ENCODE measurements around the gene BET1. TPM values are rescaled to one million over a fixed set of nuclear protein-coding genes. Genes with fewer than 3 reads are reported as not detected.

Gene BET1
- total and polyA plus RNA-seq, 2 of the 8 experiments (the other 6 are each of a cell fraction or from before 2014, with no cell fraction given), result 20.6 to 31.7 TPM

DNA sequence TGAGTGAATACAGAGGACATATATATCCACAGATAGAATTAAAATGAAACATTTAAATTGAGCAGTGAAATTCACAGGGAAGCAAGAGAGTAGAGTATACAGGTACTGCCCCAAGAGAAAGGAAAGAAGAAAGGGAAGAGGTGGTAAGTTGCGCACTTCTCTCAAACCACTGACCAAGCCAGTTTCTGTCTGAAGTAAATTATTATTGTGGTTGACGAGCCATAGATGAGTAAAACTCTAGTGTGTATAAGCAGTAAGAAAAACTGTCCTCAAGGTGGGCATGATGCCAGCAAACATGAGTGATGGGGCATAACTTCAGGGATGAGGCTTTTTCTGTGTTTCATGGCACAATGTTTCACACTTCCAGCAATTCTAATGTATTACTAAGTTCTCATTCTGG lies 4.4 kb upstream of the BET1 start:
- H3K23me2 ChIP-seq (ENCODE audit: low read depth, low read length), result peaks cover 10% of the 10 kb centered on the region
- no peak overlapping the region for H3K4me2 ChIP-seq (ENCODE audit: insufficient read depth in 1 of 2, low read depth in 2 of 2, low read length in 2 of 2)
- no peaks in the 10 kb centered on the region for H4K20me1 ChIP-seq (replicated peaks in 1 of 2; ENCODE audit: control insufficient read depth in 1 of 2, insufficient read depth in 2 of 2, low read length in 2 of 2)
- peaks cover 2 to 5% of the 10 kb centered on the region in 2 experiments; a peak in 3 of 4 replicates for H3K79me2 ChIP-seq (ENCODE audit: control insufficient read depth in 1 of 2, insufficient read depth in 2 of 2, low read length in 2 of 2)
- no peaks in the 10 kb centered on the region for H3K27me3 ChIP-seq (replicated peaks in 1 of 4; ENCODE audit: control insufficient read depth in 3 of 4, extremely low read depth in 1 of 4, insufficient read depth in 3 of 4, low read length in 3 of 4)
- H3K36me3 ChIP-seq (ENCODE audit: control insufficient read depth in 2 of 4, insufficient read depth in 4 of 4, low read length in 3 of 4), result no peaks in the 10 kb centered on the region
- no peak overlapping the region for H3K18ac ChIP-seq (ENCODE audit: extremely low read depth, low read length)
- H3K14ac ChIP-seq (ENCODE audit: insufficient read length), result no peak overlapping the region
- no peak overlapping the region for H3K23ac ChIP-seq (ENCODE audit: insufficient read length)
- no peak overlapping the region for H2BK12ac ChIP-seq (ENCODE audit: low read depth, low read length)
- FAIRE-seq (no peak), DNase-seq (ENCODE audit: low read depth in 1 of 2, low spot score in 2 of 2) (no peak)
- no peak overlapping the region for H2BK20ac ChIP-seq (ENCODE audit: low read length)
- no peak overlapping the region for H2BK120ac ChIP-seq (replicated peaks; ENCODE audit: low read depth, low read length)
- peaks cover 4% of the 10 kb centered on the region for H3K79me1 ChIP-seq (ENCODE audit: low read depth, low read length)
- no peak overlapping the region for H2AFZ ChIP-seq (ENCODE audit: low read length)
- H3K27ac ChIP-seq (ENCODE audit: low read depth, low read length), result no peak overlapping the region
- H3K4me3 ChIP-seq (ENCODE audit: extremely low read depth in 1 of 4, insufficient read depth in 2 of 4, low read depth in 3 of 4, low read length in 4 of 4), result no peak overlapping the region
- no peak overlapping the region for H3K4ac ChIP-seq (replicated peaks; ENCODE audit: insufficient read length, low read depth, low read length)
- no peak overlapping the region for H2AK5ac ChIP-seq (ENCODE audit: low read depth, low read length)
- no peak overlapping the region for H4K5ac ChIP-seq (ENCODE audit: insufficient read length, low read depth, low read length)
- H3K9me3 ChIP-seq (ENCODE audit: insufficient read depth in 2 of 2, low read depth in 1 of 2, low read length in 1 of 2), result no peaks in the 10 kb centered on the region
- H4K8ac ChIP-seq (ENCODE audit: extremely low read depth, insufficient read depth, low read length), result no peak overlapping the region
- ChIA-PET POLR2A (ENCODE audit: partially characterized antibody) (no interaction called here), CTCF (ENCODE audit: partially characterized antibody) (no interaction called here)
- 0 out of 7 replicates have a peak, but pooled peaks cover 0 to 2% (median 0%) of the 10 kb centered on the region in 4 experiments for H3K4me1 ChIP-seq (replicated peaks in 1 of 4; ENCODE audit: control insufficient read depth in 3 of 4, insufficient read depth in 4 of 4, low read length in 3 of 4)
- TF ChIP-seq BACH1 (IDR thresholded peaks at IDR 0.05; ENCODE audit: low read length) (no peak), SUZ12 (IDR thresholded peaks at IDR 0.05; ENCODE audit: low read length) (no peak), TAF1 (IDR thresholded peaks at IDR 0.05; ENCODE audit: low read depth, low read length) (no peak), SP4 (IDR thresholded peaks at IDR 0.05; ENCODE audit: low read length) (no peak), YY1 (IDR thresholded peaks at IDR 0.05; ENCODE audit: low read depth, low read length) (no peak), TEAD4 (IDR thresholded peaks at IDR 0.05; ENCODE audit: low read depth, low read length) (no peak), PHF8 (conservative IDR thresholded peaks at IDR 0.05; ENCODE audit: low read depth, low read length) (no peak), EZH2 (IDR thresholded peaks at IDR 0.05; ENCODE audit: low read depth, low read length, severe bottlenecking) (no peak), TCF12 (IDR thresholded peaks at IDR 0.05; ENCODE audit: low read depth, low read length) (no peak), CEBPB (IDR thresholded peaks at IDR 0.05; ENCODE audit: low read depth, low read length) (no peak), KDM1A (IDR thresholded peaks at IDR 0.05; ENCODE audit: borderline replicate concordance, low read length) (no peak), SP1 (IDR thresholded peaks at IDR 0.05; ENCODE audit: low read depth, low read length) (no peak), SP2 (IDR thresholded peaks at IDR 0.05; ENCODE audit: low read length) (no peak)
- TF ChIP-seq, protein P1, sequence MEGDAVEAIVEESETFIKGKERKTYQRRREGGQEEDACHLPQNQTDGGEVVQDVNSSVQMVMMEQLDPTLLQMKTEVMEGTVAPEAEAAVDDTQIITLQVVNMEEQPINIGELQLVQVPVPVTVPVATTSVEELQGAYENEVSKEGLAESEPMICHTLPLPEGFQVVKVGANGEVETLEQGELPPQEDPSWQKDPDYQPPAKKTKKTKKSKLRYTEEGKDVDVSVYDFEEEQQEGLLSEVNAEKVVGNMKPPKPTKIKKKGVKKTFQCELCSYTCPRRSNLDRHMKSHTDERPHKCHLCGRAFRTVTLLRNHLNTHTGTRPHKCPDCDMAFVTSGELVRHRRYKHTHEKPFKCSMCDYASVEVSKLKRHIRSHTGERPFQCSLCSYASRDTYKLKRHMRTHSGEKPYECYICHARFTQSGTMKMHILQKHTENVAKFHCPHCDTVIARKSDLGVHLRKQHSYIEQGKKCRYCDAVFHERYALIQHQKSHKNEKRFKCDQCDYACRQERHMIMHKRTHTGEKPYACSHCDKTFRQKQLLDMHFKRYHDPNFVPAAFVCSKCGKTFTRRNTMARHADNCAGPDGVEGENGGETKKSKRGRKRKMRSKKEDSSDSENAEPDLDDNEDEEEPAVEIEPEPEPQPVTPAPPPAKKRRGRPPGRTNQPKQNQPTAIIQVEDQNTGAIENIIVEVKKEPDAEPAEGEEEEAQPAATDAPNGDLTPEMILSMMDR (IDR thresholded peaks at IDR 0.05; ENCODE audit: control extremely low read depth in 1 of 3, insufficient read depth in 1 of 3, low read depth in 1 of 3, low read length in 3 of 3), result no peak
- no peak overlapping the region for H3K9ac ChIP-seq (replicated peaks in 1 of 4; ENCODE audit: extremely low read depth in 1 of 4, low read depth in 3 of 4, low read length in 3 of 4)
- H2BK5ac ChIP-seq (ENCODE audit: low read depth, low read length), result no peak overlapping the region
- no peak overlapping the region for H3K56ac ChIP-seq (replicated peaks; ENCODE audit: insufficient read length, low read depth, low read length)
- H4K91ac ChIP-seq (replicated peaks; ENCODE audit: insufficient read length, low read length), result no peak overlapping the region
- no peak overlapping the region for H2BK15ac ChIP-seq (ENCODE audit: low read length)
- WGBS, 2 experiments (ENCODE audit: extremely low coverage in 1 of 2, insufficient coverage in 1 of 2, insufficient read length in 1 of 2, insufficient replicate concordance in 2 of 2, low coverage in 1 of 2, low lambda C conversion rate in 2 of 2, missing lambda C conversion rate in 1 of 2), result 88% methylated on average over 2 of the region's 2 CpGs; no CpG with 5 or more reads in 1 of the 2 experiments
